Ovary (tissue), 3 donors: ENCODE data around the gene ZMYND19.

ENCODE experiments used
- EP300 ChIP-seq: sonication (generic); formaldehyde crosslinking; IDR thresholded peaks from one replicate; pipeline ENCODE4 v1.6.1; 2017; ENCODE audit warnings: antibody characterized with exemption
- POLR2A ChIP-seq: fragments of 450-650 bp; IDR thresholded peaks from one replicate; pipeline ENCODE4 v1.6.1; 2017; ENCODE audit warnings: antibody characterized with exemption, mild to moderate bottlenecking, moderate library complexity
- TF ChIP-seq, protein P1 (sequence below), 3 donors: fragments of 450-650 bp in 2 of 3; fragments of 200-600 bp in 1 of 3; IDR thresholded peaks; one replicate each; pipeline versions ENCODE4 v1.5.1 to v1.8.0; 2016 to 2022; ENCODE audit warnings: antibody characterized with exemption in 3 of 3, mild to moderate bottlenecking in 1 of 3
- donor health status: DM: no; HTN: no; CAD: no.

- TF ChIP-seq, protein P1, sequence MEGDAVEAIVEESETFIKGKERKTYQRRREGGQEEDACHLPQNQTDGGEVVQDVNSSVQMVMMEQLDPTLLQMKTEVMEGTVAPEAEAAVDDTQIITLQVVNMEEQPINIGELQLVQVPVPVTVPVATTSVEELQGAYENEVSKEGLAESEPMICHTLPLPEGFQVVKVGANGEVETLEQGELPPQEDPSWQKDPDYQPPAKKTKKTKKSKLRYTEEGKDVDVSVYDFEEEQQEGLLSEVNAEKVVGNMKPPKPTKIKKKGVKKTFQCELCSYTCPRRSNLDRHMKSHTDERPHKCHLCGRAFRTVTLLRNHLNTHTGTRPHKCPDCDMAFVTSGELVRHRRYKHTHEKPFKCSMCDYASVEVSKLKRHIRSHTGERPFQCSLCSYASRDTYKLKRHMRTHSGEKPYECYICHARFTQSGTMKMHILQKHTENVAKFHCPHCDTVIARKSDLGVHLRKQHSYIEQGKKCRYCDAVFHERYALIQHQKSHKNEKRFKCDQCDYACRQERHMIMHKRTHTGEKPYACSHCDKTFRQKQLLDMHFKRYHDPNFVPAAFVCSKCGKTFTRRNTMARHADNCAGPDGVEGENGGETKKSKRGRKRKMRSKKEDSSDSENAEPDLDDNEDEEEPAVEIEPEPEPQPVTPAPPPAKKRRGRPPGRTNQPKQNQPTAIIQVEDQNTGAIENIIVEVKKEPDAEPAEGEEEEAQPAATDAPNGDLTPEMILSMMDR (IDR thresholded peaks at IDR 0.05): peak; percentile 94 to 99 (median 96)
- peak; percentile 59 for TF ChIP-seq POLR2A
- TF ChIP-seq EP300: no peak
Observed at GRCh38 chr9:137578518-137579258, 11.6 kb downstream of the ZMYND19 start, which contains the start of gene DPH7.
